Stimulated activated CD8-positive, alpha-beta memory T cell treated with anti-CD3 and anti-CD28 coated beads, Interleukin-2, amount 100 ng/mL, for 1 hour (primary cell): ENCODE results near the gene CHRNE.
"Not testable (repeated sequence)": the region's sequence is repeated elsewhere in the genome, so short reads cannot be mapped to it uniquely, and the experiment has no call there.

Experiments used
- DNase-seq, 2 donors: peaks; one replicate each; pipeline ENCODE4 v3.0.0-alpha.2; 2020; ENCODE audit warnings: low read depth in 2 of 2

Gene CHRNE

DNA sequence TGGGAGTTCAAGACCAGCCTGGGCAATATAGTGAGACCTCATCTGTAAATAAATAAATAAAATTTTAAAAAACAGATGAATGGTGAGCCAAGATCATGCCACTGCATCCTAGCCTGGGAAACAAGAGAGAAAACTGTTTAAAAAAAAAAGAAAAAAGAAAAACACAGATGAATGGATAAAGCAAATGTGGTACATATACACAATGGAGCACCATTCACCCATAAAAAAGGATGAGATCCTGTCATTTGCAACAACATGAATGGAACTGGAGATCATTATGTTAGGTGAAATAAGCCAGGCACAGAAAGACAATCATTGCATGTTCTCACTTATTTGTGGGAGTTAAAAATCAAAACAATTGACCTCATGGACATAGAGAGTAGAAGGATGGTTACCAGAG, 3.7 kb upstream of the CHRNE start:
- not testable (repeated sequence) for DNase-seq

- no peak for DNase-seq
These were observed 358 bp downstream of the CHRNE start for GRCh38 chr17:4902540-4902939.

DNA sequence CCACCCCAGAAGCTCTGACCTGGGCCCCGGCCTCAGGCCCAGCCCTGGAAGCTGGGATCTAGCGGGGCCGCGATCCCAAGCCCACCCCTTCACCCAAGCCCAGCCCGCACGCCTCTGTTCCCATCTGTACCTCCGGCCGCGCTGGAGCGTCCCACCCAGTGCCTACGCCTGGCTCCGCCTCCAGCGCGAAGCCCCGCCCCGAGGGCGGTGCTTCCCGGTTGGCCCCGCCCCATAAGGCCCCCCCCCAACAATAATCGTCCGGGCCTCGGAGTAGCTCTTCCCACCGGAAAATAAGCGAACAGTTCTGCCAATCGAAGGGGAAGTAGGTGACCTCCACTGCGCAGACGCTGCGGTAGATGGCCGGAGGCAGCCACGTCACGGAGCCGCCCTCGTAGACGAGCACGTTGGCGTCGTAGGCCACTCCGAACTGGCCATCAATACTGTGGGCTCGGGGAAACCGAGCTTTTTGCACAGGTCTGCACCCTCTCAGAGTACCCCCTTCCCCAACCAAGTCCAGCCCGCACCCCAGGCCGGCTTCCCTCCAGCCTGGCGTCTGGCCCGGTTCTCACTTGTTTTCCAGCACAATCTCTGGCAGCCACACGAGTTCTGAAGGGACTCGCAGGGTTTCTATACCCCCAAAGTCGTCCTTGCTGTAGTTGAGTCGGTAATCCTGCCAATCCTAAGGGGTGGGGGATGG, 1.1 kb downstream of the CHRNE start:
- no peak for DNase-seq

GRCh38 chr17:4901108-4901647, 1.7 kb downstream of the CHRNE start:
- DNase-seq, result no peak

DNA sequence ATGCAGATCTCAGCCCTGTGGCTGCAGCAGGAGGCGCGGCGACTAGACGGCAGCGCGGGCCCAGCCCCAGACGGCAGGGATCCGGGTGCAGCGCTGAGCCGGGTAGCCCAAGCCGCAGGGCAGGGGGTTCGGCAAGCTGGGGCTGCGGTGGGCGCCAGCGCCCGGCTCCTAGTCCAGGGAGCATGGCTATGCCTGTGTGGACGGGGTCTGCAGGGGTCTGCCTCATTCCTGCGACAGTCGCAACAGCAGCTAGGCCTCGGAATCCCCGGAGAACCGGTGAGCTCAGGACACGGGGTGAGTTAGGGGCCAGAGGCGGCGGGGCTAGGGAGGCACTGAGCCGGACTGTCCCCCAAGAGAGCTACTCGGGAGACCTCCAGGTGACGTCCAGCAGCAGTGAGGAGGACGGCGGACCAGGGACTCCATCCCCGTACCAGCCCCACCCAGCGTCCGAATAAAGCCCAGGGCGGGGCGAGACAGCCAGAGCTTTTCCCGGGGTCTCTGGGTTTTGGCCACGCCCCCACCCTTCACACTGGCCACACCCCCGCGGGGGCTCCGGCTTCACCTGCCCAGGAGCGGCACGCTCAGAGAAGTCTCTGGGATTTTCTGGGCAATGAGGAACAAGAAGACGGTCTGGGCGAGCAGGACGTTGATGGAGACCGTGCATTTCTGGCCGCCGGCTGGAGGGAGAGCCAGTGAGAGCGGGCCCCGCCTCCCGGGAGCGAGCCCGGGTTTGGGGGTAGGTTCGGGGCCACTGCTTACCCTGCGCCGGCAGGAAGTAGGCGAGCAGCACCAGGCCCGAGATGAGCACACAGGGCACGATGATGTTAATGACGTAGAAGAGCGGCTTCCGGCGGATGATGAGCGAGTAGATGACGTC, 2.4 kb downstream of the CHRNE start:
- no peak for DNase-seq

GRCh38 chr17:4899341-4900230, 3.3 kb downstream of the CHRNE start, which contains the start of gene C17orf107:
Gene C17orf107 (plus strand): TSS chr17:4899536. CDS start chr17:4899763, 227 bp downstream.
- DNase-seq, result peak; percentile 86 to 87

DNA sequence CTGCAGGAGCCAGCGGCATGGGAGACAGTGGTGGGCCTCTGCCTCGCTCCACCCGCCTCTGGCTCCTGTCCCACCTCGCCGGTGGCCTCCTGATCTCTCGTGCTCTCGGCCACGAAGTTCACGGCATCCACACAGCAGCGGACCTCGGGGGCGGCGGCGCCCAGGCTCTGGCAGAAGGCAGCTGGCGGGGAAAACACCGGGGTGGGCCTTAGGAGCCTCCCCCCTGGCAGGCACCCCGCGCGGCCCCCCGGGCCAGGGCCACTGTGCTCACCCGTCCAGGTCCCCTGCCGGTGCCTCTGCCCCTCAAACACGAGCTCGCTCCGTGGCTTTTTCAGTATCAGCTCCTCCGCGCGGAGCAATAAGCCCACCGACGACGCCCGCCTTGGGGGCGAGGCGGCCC, 4.0 kb downstream of the CHRNE start:
- no peak for DNase-seq

GRCh38 chr17:4898351-4898750, 4.5 kb downstream of the CHRNE start:
- no peak for DNase-seq

GRCh38 chr17:4897785-4898184, 5.1 kb downstream of the CHRNE start:
- no peak for DNase-seq

GRCh38 chr17:4897198-4897687, 5.7 kb downstream of the CHRNE start:
- no peak for DNase-seq

DNA sequence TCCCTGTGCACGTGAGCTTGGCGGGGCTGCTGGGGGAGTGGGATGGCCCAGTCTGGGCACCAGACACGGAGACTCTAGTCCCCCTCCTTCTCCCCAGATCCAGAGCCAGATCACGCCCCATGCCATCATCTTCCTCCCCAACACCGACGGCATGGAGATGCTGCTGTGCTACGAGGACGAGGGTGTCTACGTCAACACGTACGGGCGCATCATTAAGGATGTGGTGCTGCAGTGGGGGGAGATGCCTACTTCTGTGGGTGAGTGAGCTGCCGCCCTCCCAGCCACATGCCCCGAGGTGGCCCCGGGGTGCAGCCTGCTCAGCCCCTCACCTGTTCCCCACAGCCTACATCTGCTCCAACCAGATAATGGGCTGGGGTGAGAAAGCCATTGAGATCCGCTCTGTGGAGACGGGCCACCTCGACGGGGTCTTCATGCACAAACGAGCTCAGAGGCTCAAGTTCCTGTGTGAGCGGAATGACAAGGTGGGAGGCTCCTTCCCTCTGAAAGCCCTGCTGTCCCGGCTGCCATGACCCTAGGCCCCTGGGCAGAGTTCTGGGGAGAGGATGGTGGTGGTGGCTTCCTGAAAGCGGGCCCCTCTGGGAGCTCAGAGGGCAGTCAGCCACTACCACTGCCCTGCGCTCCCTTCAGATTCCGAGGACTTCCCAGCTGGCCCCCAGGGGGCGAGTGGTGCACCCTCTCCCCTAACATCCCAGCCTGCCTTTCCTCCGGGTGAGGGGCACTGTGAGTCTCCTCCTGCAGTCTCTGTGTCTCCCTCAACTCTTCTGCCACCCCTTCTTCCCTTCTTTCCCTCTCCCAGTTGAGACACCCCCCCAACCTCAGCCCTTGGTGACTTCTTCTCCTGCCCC, 6.3 kb downstream of the CHRNE start:
- DNase-seq, result no peak

GRCh38 chr17:4895657-4896331, 7.1 kb downstream of the CHRNE start:
- DNase-seq, result no peak

GRCh38 chr17:4895121-4895520, 7.8 kb downstream of the CHRNE start:
- no peak for DNase-seq

- DNase-seq, result no peak
These were observed 9.0 kb downstream of the CHRNE start for GRCh38 chr17:4893721-4894560.

GRCh38 chr17:4893272-4893671, 9.6 kb downstream of the CHRNE start:
- DNase-seq, result no peak

- no peak for DNase-seq
These were observed 10.2 kb downstream of the CHRNE start for GRCh38 chr17:4892499-4893221.

DNA sequence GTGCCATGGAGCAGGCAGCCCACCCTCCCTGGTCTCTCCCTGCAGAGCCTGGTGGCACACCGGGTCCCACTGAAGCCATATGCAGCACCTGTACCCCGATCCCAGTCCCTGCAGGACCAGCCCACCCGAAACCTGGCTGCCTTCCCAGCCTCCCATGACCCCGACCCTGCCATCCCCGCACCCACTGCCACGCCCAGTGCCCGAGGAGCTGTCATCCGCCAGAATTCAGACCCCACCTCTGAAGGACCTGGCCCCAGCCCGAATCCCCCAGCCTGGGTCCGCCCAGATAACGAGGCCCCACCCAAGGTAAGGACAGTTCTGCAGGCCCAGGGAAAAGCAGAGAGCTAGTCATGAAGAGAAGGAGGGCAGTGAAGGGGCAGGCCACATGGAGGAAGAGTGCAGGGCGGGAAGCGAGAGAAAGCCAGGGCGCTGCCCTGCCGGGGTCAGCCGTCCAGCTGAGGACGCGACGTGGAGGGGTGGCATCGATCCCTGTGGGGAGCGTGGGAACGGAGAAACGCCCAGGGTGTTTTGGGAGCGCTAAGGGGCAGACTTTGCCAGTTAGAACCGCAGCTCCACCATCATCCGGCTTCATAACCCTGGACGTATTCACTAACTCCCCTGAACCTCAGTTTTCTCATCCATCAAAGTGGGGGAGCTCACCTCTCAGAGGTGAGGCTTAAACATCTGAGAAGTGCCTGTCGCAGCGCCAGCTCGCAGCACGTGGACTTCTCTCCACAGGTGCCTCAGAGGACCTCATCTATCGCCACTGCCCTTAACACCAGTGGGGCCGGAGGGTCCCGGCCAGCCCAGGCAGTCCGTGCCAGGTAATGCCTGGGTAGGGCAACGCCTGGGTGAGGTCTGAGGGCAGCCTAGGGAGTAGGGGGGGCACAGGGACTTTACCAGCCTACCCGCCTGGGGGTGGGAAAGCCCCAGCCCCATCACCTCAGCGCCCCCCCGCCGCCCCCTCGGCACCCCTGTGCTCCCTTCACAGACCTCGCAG, 11.2 kb downstream of the CHRNE start:
- no peak for DNase-seq
